GM12865 (cell line): Measurements from ENCODE around the gene GPATCH4.
"Not testable (repeated sequence)": the region's sequence is repeated elsewhere in the genome, so short reads cannot be mapped to it uniquely, and the experiment has no call there.

ENCODE experiments used
- DNase-seq: peaks from one replicate; pipeline ENCODE4 v3.0.0; 2010; ENCODE audit warnings: low read depth
- H3K4me3 ChIP-seq: 2 replicates; pipeline ENCODE4 v1.5.1; 2011; ENCODE audit warnings: mild to moderate bottlenecking, low read depth, low read length, control low read depth
- CTCF ChIP-seq: IDR thresholded peaks from 2 replicates; pipeline ENCODE4 v1.5.1; 2011; ENCODE audit warnings: low read length, control low read depth, low read depth, inconsistent platforms; ENCODE audit not compliant: insufficient read depth; ENCODE audit errors: missing control alignments

Gene GPATCH4

GRCh38 chr1:156608036-156608674 is 6.9 kb upstream of the GPATCH4 start:
- peak; percentile 86 for DNase-seq
- peak; percentile 83 for TF ChIP-seq CTCF
- no peak overlapping the region for H3K4me3 ChIP-seq

GRCh38 chr1:156607344-156607743 is 6.1 kb upstream of the GPATCH4 start:
- H3K4me3 ChIP-seq, DNase-seq: not testable (repeated sequence)

- peak overlapping the region; percentile 100 for H3K4me3 ChIP-seq
- peak; percentile 43 for DNase-seq
- peak; percentile 47 for TF ChIP-seq CTCF
Measured at GRCh38 chr1:156602557-156602993, 1.3 kb upstream of the GPATCH4 start.

- DNase-seq: peak; percentile 65
- peak overlapping the region; percentile 100 for H3K4me3 ChIP-seq
- no peak for TF ChIP-seq CTCF
Measured at GRCh38 chr1:156601892-156602291, 613 bp upstream of the GPATCH4 start.

- peak; percentile 26 for DNase-seq
- H3K4me3 ChIP-seq: peak overlapping the region; percentile 100
- TF ChIP-seq CTCF: no peak
Measured at GRCh38 chr1:156600733-156601121, 552 bp downstream of the GPATCH4 start.

- H3K4me3 ChIP-seq: peak overlapping the region; percentile 100; the same call in 1 of the 2 replicates
- peak; percentile 67 for DNase-seq
- TF ChIP-seq CTCF: no peak
Measured at GRCh38 chr1:156599811-156600210, 1.5 kb downstream of the GPATCH4 start.

- no peak for DNase-seq
- H3K4me3 ChIP-seq: no peak overlapping the region
- no peak for TF ChIP-seq CTCF
Measured at GRCh38 chr1:156598731-156599432, 2.4 kb downstream of the GPATCH4 start.
